Testis (tissue), 3 donors: ENCODE data around the gene AUP1. TPM values are rescaled to one million over a fixed set of nuclear protein-coding genes. Genes with fewer than 3 reads are reported as not detected.

Experiments
- DNase-seq: peaks from one replicate; pipeline ENCODE4 v3.0.0-alpha.2; 2019
- H3K27ac ChIP-seq, 2 donors: fragments of 200-600 bp; sonication (generic); one replicate each; pipeline ENCODE4 v1.5.1; 2019
- H3K27me3 ChIP-seq: fragments of 200-600 bp; sonication (generic); one replicate; pipeline ENCODE4 v1.5.1; 2019
- H3K36me3 ChIP-seq: fragments of 200-600 bp; sonication (generic); one replicate; pipeline ENCODE4 v1.5.1; 2017; ENCODE audit warnings: low read depth; ENCODE audit errors: missing control alignments
- H3K4me1 ChIP-seq: fragments of 200-600 bp; sonication (generic); one replicate; pipeline ENCODE4 v1.5.1; 2019
- H3K4me3 ChIP-seq, 2 donors: fragments of 200-600 bp; sonication (generic); one replicate each; pipeline ENCODE4 v1.5.1; 2017 to 2019
- H3K9me3 ChIP-seq: fragments of 200-600 bp; sonication (generic); one replicate; pipeline ENCODE4 v1.5.1; 2017
- CTCF ChIP-seq, 3 experiments: fragments of 450-650 bp in 2 of 3; fragments of 200-600 bp in 1 of 3; sonication (generic) in 1 of 3; IDR thresholded peaks; one replicate each; pipeline ENCODE4 v1.5.1; 2016 to 2019; ENCODE audit warnings: antibody characterized with exemption in 3 of 3, mild to moderate bottlenecking in 2 of 3, moderate library complexity in 1 of 3
- POLR2A ChIP-seq: fragments of 450-650 bp; IDR thresholded peaks from one replicate; pipeline ENCODE4 v1.6.1; 2017; ENCODE audit warnings: antibody characterized with exemption, mild to moderate bottlenecking, moderate library complexity
- WGBS, 2 donors: methylation state at CpG; one replicate each; pipeline ENCODE4 v1.1.5; 2018; 5-methylcytosine and 5-hydroxymethylcytosine counted together
- intact Hi-C: fragments of 100-400 bp; cut with DNase I; formaldehyde crosslinking; loops from one replicate; pipeline ENCODE4 v1.15.1; 2023; ENCODE audit warnings: low total_unique reads
- polyA plus RNA-seq: library from polyadenylated mRNA; stranded (reverse); fragments of 350-450 nt; fragmentation: Illumina TruSeq; extraction: RNeasy Lipid Tissue Mini Kit (QIAGEN cat#74804); gene quantifications from one replicate; pipeline ENCODE4 v1.2.3, GENCODE V29; 2014; ENCODE audit warnings: low read depth, low replicate concordance; ENCODE audit not compliant: insufficient read depth
- total RNA-seq, 2 donors: library from RNA; depleted of rRNA; stranded (reverse); fragments of >200 nt; gene quantifications; one replicate each; pipeline ENCODE4 v1.2.3, GENCODE V29; 2016

Gene AUP1
- total and polyA plus RNA-seq, 3 donors from 2014 or later = 107 to 169 (median 141) TPM

- peak; percentile 69 to 88 (median 71) for TF ChIP-seq CTCF (IDR thresholded peaks at IDR 0.05)
- TF ChIP-seq POLR2A = no peak
- peaks cover 20% of the 10 kb centered on the region for H3K4me1 ChIP-seq
- WGBS, 2 donors = 0% methylated on average over 45 to 50 of the region's 50 CpGs
- H3K27me3 ChIP-seq = no peaks in the 10 kb centered on the region
- peak within 1 kb of the TSS; percentile 87 to 90 for H3K4me3 ChIP-seq
- H3K36me3 ChIP-seq = no peaks in the 10 kb centered on the region
- H3K27ac ChIP-seq = peak within 1 kb of the TSS; percentile 85 to 93
- H3K9me3 ChIP-seq = no peaks in the 10 kb centered on the region
- DNase-seq = peak; percentile 98
- intact Hi-C loops = loop anchor here (10.0 kb wide), 1 partner anchor 102 kb away; no protein-coding TSS in a partner anchor
Measured at GRCh38 chr2:74482801-74483674, 46.5 kb downstream of the AUP1 start, which contains the start of the genes CCDC142 and TTC31. Gene CCDC142, minus strand, starts transcription at chr2:74482998. Its CDS starts 161 bp downstream, at chr2:74482837. Gene TTC31, plus strand, starts transcription at chr2:74483081. Its CDS starts 15 bp downstream, at chr2:74483096.

GRCh38 chr2:74481961-74482800 is 47.3 kb downstream of the AUP1 start:
- Histone ChIP-seq H3K36me3 (no peaks in the 10 kb centered on the region), H3K27ac (peak overlapping the region; percentile 85 to 93), H3K4me3 (peak overlapping the region; percentile 87 to 90), H3K9me3 (no peaks in the 10 kb centered on the region), H3K4me1 (peaks cover 20% of the 10 kb centered on the region), H3K27me3 (no peaks in the 10 kb centered on the region)
- WGBS, 2 donors = 1 to 2% methylated on average over 24 to 75 of the region's 80 CpGs
- DNase-seq = peak; percentile 36
- intact Hi-C loops = loop anchor here (10.0 kb wide), 1 partner anchor 103 kb away; no protein-coding TSS in a partner anchor
- TF ChIP-seq POLR2A (no peak), CTCF (IDR thresholded peaks at IDR 0.05) (no peak)

- intact Hi-C loops = loop anchor here (10.0 kb wide), 1 partner anchor 103 kb away; no protein-coding TSS in a partner anchor
- H3K36me3 ChIP-seq = no peaks in the 10 kb centered on the region
- H3K4me3 ChIP-seq = peak overlapping the region; percentile 87 to 90
- H3K4me1 ChIP-seq = peaks cover 20% of the 10 kb centered on the region
- H3K9me3 ChIP-seq = no peaks in the 10 kb centered on the region
- DNase-seq = no peak
- 19 to 40% methylated on average over 3 of the region's 3 CpGs for WGBS, 2 donors
- H3K27ac ChIP-seq = no peak overlapping the region
- no peaks in the 10 kb centered on the region for H3K27me3 ChIP-seq
- TF ChIP-seq CTCF (IDR thresholded peaks at IDR 0.05) = no peak
Measured at GRCh38 chr2:74481431-74481830, 48.1 kb downstream of the AUP1 start.

Other genes with a start within 250 kb of the AUP1 start
- gene SLC4A5, start 186.3 kb downstream of the AUP1 start, total RNA-seq = 100 to 1,000 TPM; 113 to 188 TPM
- gene SLC4A5, start 186.3 kb downstream of the AUP1 start, polyA plus RNA-seq = 40.3 TPM
- 100 to 1,000 TPM; 321 to 403 TPM for gene DCTN1, start 149.4 kb downstream of the AUP1 start, total RNA-seq
- gene DCTN1, start 149.4 kb downstream of the AUP1 start, polyA plus RNA-seq = 277 TPM
- 10 to 100 TPM; 10.4 to 15.7 TPM for gene C2orf81, start 108.1 kb downstream of the AUP1 start, total RNA-seq
- 23.1 TPM for gene C2orf81, start 108.1 kb downstream of the AUP1 start, polyA plus RNA-seq
- 10 to 100 TPM; 27.5 to 31.7 TPM for gene WDR54, start 108.0 kb downstream of the AUP1 start, total RNA-seq
- gene WDR54, start 108.0 kb downstream of the AUP1 start, polyA plus RNA-seq = 90.6 TPM
- 10 to 100 TPM; 11.1 to 12.8 TPM for gene RTKN, start 87.8 kb downstream of the AUP1 start, total RNA-seq
- gene RTKN, start 87.8 kb downstream of the AUP1 start, polyA plus RNA-seq = 8.8 TPM
- 10 to 100 TPM; 23.1 to 27.9 TPM for gene INO80B, start 74.6 kb downstream of the AUP1 start, total RNA-seq
- gene INO80B, start 74.6 kb downstream of the AUP1 start, polyA plus RNA-seq = 59.3 TPM
- 10 to 100 TPM; 73.8 to 84.3 TPM for gene WBP1, start 71.3 kb downstream of the AUP1 start, total RNA-seq
- gene WBP1, start 71.3 kb downstream of the AUP1 start, polyA plus RNA-seq = 80.8 TPM
- gene MOGS, start 64.3 kb downstream of the AUP1 start, total RNA-seq = 10 to 100 TPM; 44.8 to 45.7 TPM
- gene MOGS, start 64.3 kb downstream of the AUP1 start, polyA plus RNA-seq = 41.3 TPM
- 10 to 100 TPM; 23.6 to 46.0 TPM for gene MRPL53, start 57.0 kb downstream of the AUP1 start, total RNA-seq
- gene MRPL53, start 57.0 kb downstream of the AUP1 start, polyA plus RNA-seq = 64.8 TPM
- gene CCDC142, start 46.7 kb downstream of the AUP1 start, total RNA-seq = 10 to 100 TPM; 29.4 to 30.2 TPM
- 15.5 TPM for gene CCDC142, start 46.7 kb downstream of the AUP1 start, polyA plus RNA-seq
- gene TTC31, start 46.6 kb downstream of the AUP1 start, total RNA-seq = 10 to 100 TPM; 30.1 to 36.2 TPM
- 19.6 TPM for gene TTC31, start 46.6 kb downstream of the AUP1 start, polyA plus RNA-seq
- gene LBX2, start 30.1 kb downstream of the AUP1 start, total RNA-seq = 1 to 10 TPM in 1 of 2 donors, not detected in 1; 1.4 TPM
- gene LBX2, start 30.1 kb downstream of the AUP1 start, polyA plus RNA-seq = 0.33 TPM
- 10 to 100 TPM; 17.0 to 20.1 TPM for gene PCGF1, start 22.0 kb downstream of the AUP1 start, total RNA-seq
- 25.3 TPM for gene PCGF1, start 22.0 kb downstream of the AUP1 start, polyA plus RNA-seq
- gene TLX2, start 15.3 kb downstream of the AUP1 start, total RNA-seq = 1 to 10 TPM; 1.3 to 4.5 TPM
- 1.1 TPM for gene TLX2, start 15.3 kb downstream of the AUP1 start, polyA plus RNA-seq
- gene DQX1, start 3.5 kb downstream of the AUP1 start, total RNA-seq = under 1 TPM in 1 of 2 donors, not detected in 1; 0.43 TPM
- gene DQX1, start 3.5 kb downstream of the AUP1 start, polyA plus RNA-seq = 0.86 TPM
- gene HTRA2, start 227 bp upstream of the AUP1 start, total RNA-seq = 10 to 100 TPM; 36.5 to 46.8 TPM
- gene HTRA2, start 227 bp upstream of the AUP1 start, polyA plus RNA-seq = 45.8 TPM
- 10 to 100 TPM; 13.1 to 15.2 TPM for gene LOXL3, start 24.2 kb upstream of the AUP1 start, total RNA-seq
- gene LOXL3, start 24.2 kb upstream of the AUP1 start, polyA plus RNA-seq = 10.5 TPM
- 10 to 100 TPM; 11.2 to 19.3 TPM for gene DOK1, start 25.0 kb upstream of the AUP1 start, total RNA-seq
- 9.3 TPM for gene DOK1, start 25.0 kb upstream of the AUP1 start, polyA plus RNA-seq
- gene M1AP, start 118.6 kb upstream of the AUP1 start, total RNA-seq = 10 to 100 TPM; 11.7 to 14.0 TPM
- gene M1AP, start 118.6 kb upstream of the AUP1 start, polyA plus RNA-seq = 21.4 TPM
- 10 to 100 TPM; 13.3 to 14.3 TPM for gene SEMA4F, start 124.5 kb upstream of the AUP1 start, total RNA-seq
- gene SEMA4F, start 124.5 kb upstream of the AUP1 start, polyA plus RNA-seq = 9.1 TPM